DOHH2 (cell line): Measurements from ENCODE around the gene SCYL1.

ENCODE experiments used
- CTCF ChIP-seq: fragments of 200-600 bp; sonication (generic); IDR thresholded peaks from one replicate; pipeline ENCODE4 v1.5.1; 2014; ENCODE audit warnings: antibody characterized with exemption, mild to moderate bottlenecking, low read depth, low read length; ENCODE audit not compliant: poor library complexity, severe bottlenecking
- EZH2phosphoT487 ChIP-seq: fragments of 200-600 bp; sonication (generic); IDR thresholded peaks from 2 replicates; pipeline ENCODE4 v1.6.1; 2017; ENCODE audit warnings: borderline replicate concordance, mild to moderate bottlenecking, antibody characterized with exemption, low read length, moderate library complexity, mixed read lengths

- TF ChIP-seq CTCF (no peak), EZH2phosphoT487 (no peak)
These were observed 7.6 kb downstream of the SCYL1 start for GRCh38 chr11:65532388-65533064.
